Measurements from ENCODE around the gene TNFAIP3. TPM values are rescaled to one million over a fixed set of nuclear protein-coding genes. Genes with fewer than 3 reads are reported as not detected.
"Not testable (repeated sequence)": the region's sequence is repeated elsewhere in the genome, so short reads cannot be mapped to it uniquely, and the experiment has no call there.

TNFAIP3 gene
- total and polyA plus RNA-seq, 2 donors (not counting 3 experiments of a cell fraction or from before 2014, with no cell fraction given): 4.0 to 8.6 TPM

GRCh38 chr6:137884149-137884909 is 17.3 kb downstream of the TNFAIP3 start:
- H3K27ac ChIP-seq (ENCODE audit: insufficient read depth, low read depth, low read length): no peak overlapping the region
- dilution Hi-C loops (cut with MboI; ENCODE audit: extremely low pct_ligation_motif_present, low sequenced_read_pairs): no loop called here
- H3K4me2 ChIP-seq (ENCODE audit: insufficient read depth, low read length): peak overlapping the region; percentile 79
- FAIRE-seq (no peak), DNase-seq (ENCODE audit: low read depth, low spot score) (no peak)
- no peak overlapping the region for H3K4me3 ChIP-seq (replicated peaks in 1 of 3; ENCODE audit: insufficient read depth in 1 of 3, low read depth in 1 of 3, low read length in 3 of 3)
- H3K9me1 ChIP-seq (replicated peaks; ENCODE audit: control insufficient read depth, extremely low read depth, insufficient read depth, low read length): no peaks in the 10 kb centered on the region
- POLR2A ChIA-PET: no interaction called here
- H3K4me1 ChIP-seq (ENCODE audit: control insufficient read depth, extremely low read depth, insufficient read depth, low read length): peaks cover 16% of the 10 kb centered on the region
- H3K36me3 ChIP-seq (ENCODE audit: control insufficient read depth in 2 of 2, extremely low read depth in 1 of 2, insufficient read depth in 2 of 2, low read length in 2 of 2): peaks cover 2 to 13% of the 10 kb centered on the region in 2 experiments
- H4K20me1 ChIP-seq (replicated peaks; ENCODE audit: control insufficient read depth, extremely low read depth, insufficient read depth, low read length): no peaks in the 10 kb centered on the region
- TF ChIP-seq GATA2 (IDR thresholded peaks at IDR 0.05; ENCODE audit: insufficient read depth, insufficient read length, low read depth, low read length) (no peak), EZH2 (IDR thresholded peaks at IDR 0.05; ENCODE audit: borderline replicate concordance, low read depth, low read length, severe bottlenecking) (no peak), POLR2AphosphoS5 (IDR thresholded peaks at IDR 0.05; ENCODE audit: insufficient read depth, low read depth, low read length) (no peak), FOS (IDR thresholded peaks at IDR 0.05; ENCODE audit: borderline replicate concordance, insufficient read depth, low read length) (no peak), MYC (IDR thresholded peaks at IDR 0.05; ENCODE audit: low read depth, low read length) (no peak)
- no peaks in the 10 kb centered on the region for H3K9me3 ChIP-seq (replicated peaks; ENCODE audit: control insufficient read depth, insufficient read depth, low read length)
- intact Hi-C loops (cut with micrococcal nuclease): no loop called here
- CTCF ChIA-PET: interaction anchor here (1.2 to 2.6 kb wide), 4 partner anchors 12 to 84 kb away, joined by 4 to 12 read pairs (median 8); partner anchors contain the start of gene TNFAIP3
- no peaks in the 10 kb centered on the region for H3K79me2 ChIP-seq (ENCODE audit: control insufficient read depth, insufficient read depth, low read length)
- H3K9ac ChIP-seq (replicated peaks; ENCODE audit: extremely low read depth, insufficient read depth, low read length): peak overlapping the region; percentile 7
- no peaks in the 10 kb centered on the region for H3K27me3 ChIP-seq (ENCODE audit: control insufficient read depth in 2 of 2, insufficient read depth in 2 of 2, low read length in 2 of 2)
- peak overlapping the region; percentile 60 for H2AFZ ChIP-seq (ENCODE audit: low read depth, low read length)
- BruUV-seq (replicated peaks): no TSS peak

DNA sequence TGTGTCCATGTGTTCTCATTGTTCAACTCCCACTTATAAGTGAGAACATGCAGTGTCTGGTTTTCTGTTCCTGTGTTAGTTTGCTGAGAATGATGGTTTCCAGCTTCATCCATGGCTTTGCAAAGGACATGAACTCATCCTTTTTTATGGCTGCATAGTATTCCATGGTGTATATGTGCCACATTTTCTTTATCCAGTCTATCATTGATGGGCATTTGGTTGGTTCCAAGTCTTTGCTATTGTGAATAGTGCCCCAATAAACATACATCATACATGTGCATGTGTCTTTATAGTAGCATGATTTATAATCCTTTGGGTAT is 17.8 kb downstream of the TNFAIP3 start:
- H3K27ac ChIP-seq (ENCODE audit: insufficient read depth, low read depth, low read length); H3K9ac ChIP-seq (replicated peaks; ENCODE audit: extremely low read depth, insufficient read depth, low read length); H2AFZ ChIP-seq (ENCODE audit: low read depth, low read length); H4K20me1 ChIP-seq (replicated peaks; ENCODE audit: control insufficient read depth, extremely low read depth, insufficient read depth, low read length); BruUV-seq (replicated peaks); H3K79me2 ChIP-seq (ENCODE audit: control insufficient read depth, insufficient read depth, low read length); FAIRE-seq; H3K4me2 ChIP-seq (ENCODE audit: insufficient read depth, low read length); dilution Hi-C loops (cut with MboI; ENCODE audit: extremely low pct_ligation_motif_present, low sequenced_read_pairs); H3K9me3 ChIP-seq (replicated peaks; ENCODE audit: control insufficient read depth, insufficient read depth, low read length); intact Hi-C loops (cut with micrococcal nuclease); H3K9me1 ChIP-seq (replicated peaks; ENCODE audit: control insufficient read depth, extremely low read depth, insufficient read depth, low read length); H3K4me3 ChIP-seq (replicated peaks in 1 of 3; ENCODE audit: insufficient read depth in 1 of 3, low read depth in 1 of 3, low read length in 3 of 3); POLR2A ChIA-PET; DNase-seq (ENCODE audit: low read depth, low spot score); H3K27me3 ChIP-seq (ENCODE audit: control insufficient read depth in 2 of 2, insufficient read depth in 2 of 2, low read length in 2 of 2): not testable (repeated sequence)
- Histone ChIP-seq H3K4me1 (ENCODE audit: control insufficient read depth, extremely low read depth, insufficient read depth, low read length) (peaks cover 16% of the 10 kb centered on the region), H3K36me3 (ENCODE audit: control insufficient read depth in 2 of 2, extremely low read depth in 1 of 2, insufficient read depth in 2 of 2, low read length in 2 of 2) (peaks cover 2 to 13% of the 10 kb centered on the region in 2 experiments)
- CTCF ChIA-PET: interaction anchor here (2.1 to 2.6 kb wide), 2 partner anchors 13 to 18 kb away, joined by 8 to 12 read pairs; partner anchors contain the start of gene TNFAIP3

- H3K4me1 ChIP-seq (ENCODE audit: control insufficient read depth, extremely low read depth, insufficient read depth, low read length): peaks cover 16% of the 10 kb centered on the region
- CTCF ChIA-PET; H4K20me1 ChIP-seq (replicated peaks; ENCODE audit: control insufficient read depth, extremely low read depth, insufficient read depth, low read length); H3K9me1 ChIP-seq (replicated peaks; ENCODE audit: control insufficient read depth, extremely low read depth, insufficient read depth, low read length); H3K9ac ChIP-seq (replicated peaks; ENCODE audit: extremely low read depth, insufficient read depth, low read length); FAIRE-seq; DNase-seq (ENCODE audit: low read depth, low spot score); intact Hi-C loops (cut with micrococcal nuclease); H3K27me3 ChIP-seq (ENCODE audit: control insufficient read depth in 2 of 2, insufficient read depth in 2 of 2, low read length in 2 of 2); H3K27ac ChIP-seq (ENCODE audit: insufficient read depth, low read depth, low read length); POLR2A ChIA-PET; dilution Hi-C loops (cut with MboI; ENCODE audit: extremely low pct_ligation_motif_present, low sequenced_read_pairs); H3K79me2 ChIP-seq (ENCODE audit: control insufficient read depth, insufficient read depth, low read length); H3K4me2 ChIP-seq (ENCODE audit: insufficient read depth, low read length); H2AFZ ChIP-seq (ENCODE audit: low read depth, low read length); BruUV-seq (replicated peaks); H3K9me3 ChIP-seq (replicated peaks; ENCODE audit: control insufficient read depth, insufficient read depth, low read length); H3K36me3 ChIP-seq (ENCODE audit: control insufficient read depth in 2 of 2, extremely low read depth in 1 of 2, insufficient read depth in 2 of 2, low read length in 2 of 2); H3K4me3 ChIP-seq (replicated peaks in 1 of 3; ENCODE audit: insufficient read depth in 1 of 3, low read depth in 1 of 3, low read length in 3 of 3): not testable (repeated sequence)
These were observed 19.2 kb downstream of the TNFAIP3 start for GRCh38 chr6:137886226-137886625.
